ENCODE measurements around the gene CD300LB. TPM values are rescaled to one million over a fixed set of nuclear protein-coding genes. Genes with fewer than 3 reads are reported as not detected.

CD300LB gene
- total RNA-seq, 1 experiment from 2014 or later: not detected

DNA sequence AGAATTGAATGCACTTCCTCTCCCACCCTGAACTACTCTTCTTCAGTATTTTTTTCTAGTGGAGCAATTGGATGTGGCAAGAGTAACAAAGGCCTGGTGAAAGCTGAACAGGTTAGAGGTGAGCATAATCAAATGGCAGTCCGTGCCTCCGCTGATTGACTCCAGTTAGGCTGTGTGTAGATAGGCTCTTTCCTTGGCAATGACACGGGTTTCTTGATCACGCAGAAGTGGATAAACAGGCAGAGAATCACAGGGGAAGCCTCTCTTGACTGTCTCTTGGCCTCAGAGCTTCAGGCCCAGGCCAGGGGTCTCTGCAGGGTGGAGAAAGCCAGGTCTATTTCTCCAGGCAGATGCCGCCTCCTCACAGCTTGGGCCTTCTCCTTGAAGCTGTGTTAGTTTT is 4.2 kb downstream of the CD300LB start:
- H3K4me1 Mint-ChIP-seq: peaks cover 4 to 6% of the 10 kb centered on the region in 2 experiments; a peak in 3 of 4 replicates

More for the DNA sequence above, 4.2 kb downstream of the CD300LB start:
- no peak overlapping the region for H4K8ac ChIP-seq (replicated peaks; ENCODE audit: insufficient read length, low read depth, low read length)
- H3K79me1 ChIP-seq (ENCODE audit: insufficient read depth, low read depth, low read length, poor library complexity, severe bottlenecking): no peaks in the 10 kb centered on the region
- H3K9ac ChIP-seq (ENCODE audit: extremely low read depth, insufficient read length, low read length): no peak overlapping the region
- H2BK20ac ChIP-seq (ENCODE audit: low read depth, low read length, poor library complexity, severe bottlenecking): no peak overlapping the region
- no peak overlapping the region for H3K4me2 ChIP-seq (ENCODE audit: insufficient read depth, insufficient read length, low read length)
- H4K5ac ChIP-seq (ENCODE audit: insufficient read length, low read depth, low read length): no peak overlapping the region
- no peak overlapping the region for H2AFZ ChIP-seq (ENCODE audit: low read length)
- no peak overlapping the region for H3K4ac ChIP-seq (ENCODE audit: low read depth, low read length)
- peaks cover 0 to 6% of the 10 kb centered on the region in 2 experiments; a peak in 3 of 5 replicates for H3K9me3 Mint-ChIP-seq
- no peak overlapping the region for H2AK5ac ChIP-seq (ENCODE audit: insufficient read length, low read length)
- H2BK12ac ChIP-seq (ENCODE audit: insufficient read length, low read depth, low read length): no peak overlapping the region
- H3K56ac ChIP-seq (ENCODE audit: insufficient read length, low read depth, low read length): no peak overlapping the region
- no peak overlapping the region for H3T11ph ChIP-seq (ENCODE audit: low read length)
- H2BK120ac ChIP-seq (ENCODE audit: low read depth, low read length, poor library complexity, severe bottlenecking): no peak overlapping the region
- H3K27me3 Mint-ChIP-seq (ENCODE audit: low read depth): peaks cover 75% of the 10 kb centered on the region
- H4K20me1 ChIP-seq (ENCODE audit: control insufficient read depth, insufficient read depth, insufficient read length): no peaks in the 10 kb centered on the region
- H3K36me3 Mint-ChIP-seq (ENCODE audit: insufficient read depth in 1 of 3, low read depth in 3 of 3): no peaks in the 10 kb centered on the region; a peak in 1 of 7 replicates
- DNase-seq: peak; percentile 12
- TF ChIP-seq, protein P1, sequence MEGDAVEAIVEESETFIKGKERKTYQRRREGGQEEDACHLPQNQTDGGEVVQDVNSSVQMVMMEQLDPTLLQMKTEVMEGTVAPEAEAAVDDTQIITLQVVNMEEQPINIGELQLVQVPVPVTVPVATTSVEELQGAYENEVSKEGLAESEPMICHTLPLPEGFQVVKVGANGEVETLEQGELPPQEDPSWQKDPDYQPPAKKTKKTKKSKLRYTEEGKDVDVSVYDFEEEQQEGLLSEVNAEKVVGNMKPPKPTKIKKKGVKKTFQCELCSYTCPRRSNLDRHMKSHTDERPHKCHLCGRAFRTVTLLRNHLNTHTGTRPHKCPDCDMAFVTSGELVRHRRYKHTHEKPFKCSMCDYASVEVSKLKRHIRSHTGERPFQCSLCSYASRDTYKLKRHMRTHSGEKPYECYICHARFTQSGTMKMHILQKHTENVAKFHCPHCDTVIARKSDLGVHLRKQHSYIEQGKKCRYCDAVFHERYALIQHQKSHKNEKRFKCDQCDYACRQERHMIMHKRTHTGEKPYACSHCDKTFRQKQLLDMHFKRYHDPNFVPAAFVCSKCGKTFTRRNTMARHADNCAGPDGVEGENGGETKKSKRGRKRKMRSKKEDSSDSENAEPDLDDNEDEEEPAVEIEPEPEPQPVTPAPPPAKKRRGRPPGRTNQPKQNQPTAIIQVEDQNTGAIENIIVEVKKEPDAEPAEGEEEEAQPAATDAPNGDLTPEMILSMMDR (conservative IDR thresholded peaks at IDR 0.05): no peak
- H3K9me3 ChIP-seq (ENCODE audit: control insufficient read depth, low read depth, low read length): no peaks in the 10 kb centered on the region
- H4K91ac ChIP-seq (ENCODE audit: insufficient read length, low read depth, low read length): no peak overlapping the region
- H2BK5ac ChIP-seq (ENCODE audit: insufficient read length, low read length): no peak overlapping the region
- no peak overlapping the region for H3K18ac ChIP-seq (ENCODE audit: insufficient read length, low read depth, low read length)
- no peaks in the 10 kb centered on the region; the same call in 1 of the 2 replicates for H3K27me3 ChIP-seq (ENCODE audit: insufficient read depth, low read length)
- H3K79me2 ChIP-seq (ENCODE audit: insufficient read depth, low read length): no peaks in the 10 kb centered on the region
- no peak overlapping the region for H3K27ac ChIP-seq (ENCODE audit: insufficient read length, low read depth, low read length)
- H2BK15ac ChIP-seq (ENCODE audit: low read depth, low read length): no peak overlapping the region
- no peak overlapping the region for H3K14ac ChIP-seq (ENCODE audit: insufficient read depth, low read length)
- no peak overlapping the region for H3K4me3 Mint-ChIP-seq
- no peak overlapping the region for H3K23ac ChIP-seq (ENCODE audit: insufficient read length, low read depth, low read length)
- no peaks in the 10 kb centered on the region for H3K23me2 ChIP-seq (ENCODE audit: insufficient read length, low read depth, low read length, poor library complexity, severe bottlenecking)
- WGBS (ENCODE audit: extremely low coverage, insufficient read length, low lambda C conversion rate): no CpG with 5 or more reads among the region's 5 CpGs
- no peak overlapping the region; a peak in 1 of 7 replicates for H3K27ac Mint-ChIP-seq
- H3K4me1 ChIP-seq (ENCODE audit: insufficient read depth, low read length): peaks cover 2% of the 10 kb centered on the region
